Measurements from ENCODE around the gene APBA2.

APBA2 gene

GRCh38 chr15:28909958-28910500, 24.3 kb downstream of the APBA2 start:
- intact Hi-C loops (cut with DNase I): no loop called here
- DNase-seq: peak in 6 of 42 donors; percentile 1 to 21 (median 6)

GRCh38 chr15:28911310-28911931, 25.6 kb downstream of the APBA2 start:
- intact Hi-C loops (cut with DNase I): no loop called here
- peak in 6 of 42 donors; percentile 7 to 41 (median 14) for DNase-seq

- intact Hi-C loops (cut with DNase I): no loop called here
- DNase-seq: peak in 6 of 42 donors; percentile 7 to 36 (median 16)
Measured at GRCh38 chr15:28912422-28912821, 26.6 kb downstream of the APBA2 start.

GRCh38 chr15:28913171-28913765, 27.5 kb downstream of the APBA2 start:
- peak in 7 of 42 donors; percentile 3 to 33 (median 13) for DNase-seq
- intact Hi-C loops (cut with DNase I): no loop called here

GRCh38 chr15:28914046-28914445, 28.3 kb downstream of the APBA2 start:
- DNase-seq: peak in 2 of 42 donors; percentile 3 to 7
- intact Hi-C loops (cut with DNase I): no loop called here

- peak in 6 of 42 donors; percentile 8 to 44 (median 20) for DNase-seq
- intact Hi-C loops (cut with DNase I): no loop called here
Measured at GRCh38 chr15:28914483-28915023, 28.8 kb downstream of the APBA2 start.

- intact Hi-C loops (cut with DNase I): no loop called here
- DNase-seq: no peak
Measured at GRCh38 chr15:28915041-28915810, 29.5 kb downstream of the APBA2 start.

GRCh38 chr15:28915935-28916334, 30.2 kb downstream of the APBA2 start:
- intact Hi-C loops (cut with DNase I): no loop called here
- peak in 3 of 42 donors; percentile 5 to 39 (median 13) for DNase-seq

- DNase-seq: peak in 4 of 42 donors; percentile 0 to 24 (median 14)
- intact Hi-C loops (cut with DNase I): no loop called here
Measured at GRCh38 chr15:28917791-28918140, 32.0 kb downstream of the APBA2 start.

- intact Hi-C loops (cut with DNase I): no loop called here
- peak in 4 of 42 donors; percentile 8 to 43 (median 35) for DNase-seq
Measured at GRCh38 chr15:28918141-28918983, 32.6 kb downstream of the APBA2 start.

- peak in 4 of 42 donors; percentile 4 to 27 (median 16) for DNase-seq
- intact Hi-C loops (cut with DNase I): no loop called here
Measured at GRCh38 chr15:28919201-28919635, 33.4 kb downstream of the APBA2 start.

- peak in 4 of 42 donors; percentile 4 to 24 (median 14) for DNase-seq
- intact Hi-C loops (cut with DNase I): no loop called here
Measured at GRCh38 chr15:28919679-28920655, 34.2 kb downstream of the APBA2 start.

GRCh38 chr15:28920781-28921331, 35.1 kb downstream of the APBA2 start:
- intact Hi-C loops (cut with DNase I): no loop called here
- DNase-seq: peak in 3 of 42 donors; percentile 4 to 30 (median 5)

- intact Hi-C loops (cut with DNase I): no loop called here
- peak in 2 of 42 donors; percentile 5 to 7 for DNase-seq
Measured at GRCh38 chr15:28921336-28921735, 35.6 kb downstream of the APBA2 start.

GRCh38 chr15:28921919-28922706, 36.3 kb downstream of the APBA2 start:
- peak in 15 of 42 donors; percentile 23 to 65 (median 47) for DNase-seq
- intact Hi-C loops (cut with DNase I): no loop called here

GRCh38 chr15:28922707-28923012, 36.9 kb downstream of the APBA2 start:
- DNase-seq: peak in 1 of 42 donors; percentile 12
- intact Hi-C loops (cut with DNase I): no loop called here

Measured in head of caudate nucleus (tissue), 42 donors.